K562 (cell line): ENCODE results near the gene GLIS1. TPM values are rescaled to one million over a fixed set of nuclear protein-coding genes. Genes with fewer than 3 reads are reported as not detected.

ENCODE experiments used
- ATAC-seq: fragments of 200-7000 bp; cut with Tn5 transposase; 3 replicates; pipeline ENCODE4 v1.9.1; 2020; ENCODE audit warnings: moderate library complexity
- BruUV-seq: library from RNA; stranded (reverse); fragments of 400-500 nt; replicated peaks from 2 replicates; lab custom pipeline; 2021; lab: Mats Ljungman, UMichigan
- CTCF ChIA-PET: fragments of 300-600 bp; formaldehyde crosslinking; extraction: SDS; loops from one replicate; lab custom pipeline; 2021; ENCODE audit warnings: low intra/inter-chr PET ratio; lab: Yijun Ruan, JAX
- POLR2A ChIA-PET: fragments of 300-600, 350-650 bp; sonication (Branson Sonifier 250); formaldehyde crosslinking; extraction: SDS; loops from one replicate; lab custom pipeline; 2021; ENCODE audit warnings: antibody characterized with exemption, inconsistent platforms; lab: Yijun Ruan, JAX
- DNase-seq, 4 experiments: peaks; one replicate each; pipeline versions ENCODE4 v3.0.0 to v3.0.0-alpha.2; 2011 to 2018; ENCODE audit warnings: low spot score in 3 of 4, mixed read lengths in 3 of 4; ENCODE audit errors: extremely low read depth in 1 of 4
- FAIRE-seq: peaks from 2 replicates; lab custom pipeline; 2011; peaks lifted over from hg19 to GRCh38; lab: Jason Lieb, UNC
- H2AFZ ChIP-seq: 2 replicates; pipeline ENCODE4 v1.6.0; 2011; ENCODE audit warnings: low read depth, low read length, control low read depth, inconsistent platforms
- H3K27ac ChIP-seq: fragments of 200-600 bp; 3 replicates; pipeline ENCODE4 v1.8.0; 2011; ENCODE audit warnings: low read depth, mild to moderate bottlenecking, control low read depth, inconsistent platforms, low read length, moderate library complexity, mixed read lengths; ENCODE audit errors: extremely low read depth
- H3K27me3 ChIP-seq, 2 experiments: fragments of 300-600 bp in 1 of 2; 2 replicates in 1 of 2; 3 replicates in 1 of 2; pipeline versions ENCODE4 v1.6.0 to v1.8.0; 2011; ENCODE audit warnings: inconsistent platforms in 2 of 2, low read length in 2 of 2, mild to moderate bottlenecking in 1 of 2, mixed read lengths in 1 of 2, moderate library complexity in 1 of 2; ENCODE audit not compliant: control insufficient read depth in 2 of 2, insufficient read depth in 2 of 2
- H3K36me3 ChIP-seq: fragments of 300-600 bp; 3 replicates; pipeline ENCODE4 v1.8.0; 2011; ENCODE audit warnings: mild to moderate bottlenecking, low read length, inconsistent platforms; ENCODE audit not compliant: control insufficient read depth, insufficient read depth
- H3K4me1 ChIP-seq, 2 experiments: fragments of 200-600 bp in 1 of 2; replicated peaks in 1 of 2; 2 replicates in 1 of 2; 3 replicates in 1 of 2; pipeline versions ENCODE4 v1.5.1 to v1.8.0; 2011; ENCODE audit warnings: inconsistent platforms in 2 of 2, low read length in 2 of 2, mild to moderate bottlenecking in 1 of 2, mixed read lengths in 1 of 2, moderate library complexity in 1 of 2; ENCODE audit not compliant: control insufficient read depth in 2 of 2, insufficient read depth in 2 of 2
- H3K4me2 ChIP-seq: 2 replicates; pipeline ENCODE4 v1.6.1; 2011; ENCODE audit warnings: low read length, control low read depth, inconsistent platforms, mixed read lengths; ENCODE audit not compliant: insufficient read depth
- H3K4me3 ChIP-seq: fragments of 200-600 bp; sonication (generic), shearing (Covaris generic); 2 replicates; pipeline ENCODE4 v1.5.1; 2016; ENCODE audit warnings: control low read depth, inconsistent platforms
- H3K79me2 ChIP-seq: fragments of 200-600 bp; 3 replicates; pipeline ENCODE4 v1.8.0; 2011; ENCODE audit warnings: low read length, inconsistent platforms; ENCODE audit not compliant: control insufficient read depth, insufficient read depth
- H3K9ac ChIP-seq, 2 experiments: 2 replicates each; pipeline versions ENCODE4 v1.6.0 to v1.6.1; 2011; ENCODE audit warnings: low read depth in 2 of 2, low read length in 2 of 2, control low read depth in 1 of 2, inconsistent platforms in 1 of 2, mild to moderate bottlenecking in 1 of 2, mixed read lengths in 1 of 2; ENCODE audit not compliant: insufficient read depth in 1 of 2
- H3K9me1 ChIP-seq: one replicate; pipeline ENCODE4 v1.6.0; 2011; ENCODE audit warnings: inconsistent platforms, mild to moderate bottlenecking, low read length, moderate library complexity; ENCODE audit not compliant: control insufficient read depth, insufficient read depth
- H3K9me3 ChIP-seq: replicated peaks from 2 replicates; pipeline ENCODE4 v1.5.1; 2011; ENCODE audit warnings: low read depth, low read length, inconsistent platforms; ENCODE audit not compliant: control insufficient read depth, insufficient read depth
- H4K20me1 ChIP-seq: replicated peaks from 2 replicates; pipeline ENCODE4 v1.6.1; 2011; ENCODE audit warnings: low read length, inconsistent platforms, mixed read lengths; ENCODE audit not compliant: control insufficient read depth, insufficient read depth
- CBFB ChIP-seq: sonication (generic); formaldehyde crosslinking; IDR thresholded peaks from 2 replicates; pipeline ENCODE4 v1.4.0; 2020; ENCODE audit warnings: mild to moderate bottlenecking, missing genetic modification reagents
- CHD2 ChIP-seq: IDR thresholded peaks from 2 replicates; pipeline ENCODE4 v1.6.1; 2011; ENCODE audit warnings: low read depth, low read length
- IFI16 ChIP-seq: fragments of 250-450 bp; sonication (Bioruptor Pico); IDR thresholded peaks from 2 replicates; pipeline ENCODE4 v2.1.2; 2022; ENCODE audit warnings: mild to moderate bottlenecking, inconsistent platforms
- KDM1A ChIP-seq, 2 experiments: fragments of 450-650 bp; IDR thresholded peaks; 2 replicates each; pipeline ENCODE4 v1.6.1; 2016; ENCODE audit warnings: mild to moderate bottlenecking in 2 of 2
- MBD2 ChIP-seq: sonication (generic); IDR thresholded peaks from 2 replicates; pipeline ENCODE4 v1.6.1; 2016; ENCODE audit warnings: low read depth, borderline replicate concordance
- NCOR1 ChIP-seq: fragments of 450-650 bp; IDR thresholded peaks from 2 replicates; pipeline ENCODE4 v1.6.1; 2016; ENCODE audit warnings: mild to moderate bottlenecking, moderate library complexity
- RBBP5 ChIP-seq: fragments of 200-600 bp; sonication (generic); IDR thresholded peaks from 2 replicates; pipeline ENCODE4 v1.6.1; 2012; ENCODE audit warnings: borderline replicate concordance, mild to moderate bottlenecking, low read length, control low read depth, inconsistent platforms; ENCODE audit not compliant: insufficient read depth, poor library complexity, severe bottlenecking
- SIX5 ChIP-seq, 2 experiments: IDR thresholded peaks; 2 replicates each; pipeline ENCODE4 v1.6.1; 2011; ENCODE audit warnings: low read length in 2 of 2, borderline replicate concordance in 1 of 2, low read depth in 1 of 2, mild to moderate bottlenecking in 1 of 2, moderate library complexity in 1 of 2; ENCODE audit not compliant: insufficient read depth in 1 of 2
- TAF9B ChIP-seq: fragments of 450-650 bp; IDR thresholded peaks from 2 replicates; pipeline ENCODE4 v1.6.1; 2018; ENCODE audit warnings: mild to moderate bottlenecking; ENCODE audit not compliant: partially characterized antibody
- TCF3 ChIP-seq: sonication (generic); formaldehyde crosslinking; IDR thresholded peaks from 2 replicates; pipeline ENCODE4 v1.4.0; 2020; ENCODE audit warnings: mild to moderate bottlenecking, missing genetic modification reagents
- TCF7L2 ChIP-seq: fragments of 150-350 bp; IDR thresholded peaks from 2 replicates; pipeline ENCODE4 v1.6.1; 2016; ENCODE audit warnings: low read depth, mild to moderate bottlenecking, low read length, moderate library complexity
- ZNF133 ChIP-seq: fragments of 250-450 bp; sonication (Bioruptor Pico); IDR thresholded peaks from 2 replicates; pipeline ENCODE4 v1.4.0; 2020; ENCODE audit warnings: mild to moderate bottlenecking
- whole genome bisulfite sequencing: fragments of 100-300 bp; shearing (Covaris generic); methylation state at CpG from one replicate; pipeline ENCODE4 v1.1.6; 2016; ENCODE audit warnings: low coverage, mixed read lengths; ENCODE audit not compliant: insufficient coverage; ENCODE audit errors: missing lambda C conversion rate; 5-methylcytosine and 5-hydroxymethylcytosine counted together
- in situ Hi-C: fragments of 300-500 bp; cut with MboI; formaldehyde crosslinking; loops from 4 replicates; pipeline ENCODE4 v1.15.0; 2018; ENCODE audit warnings: inconsistent platforms, mixed read lengths
- intact Hi-C: fragments of 100-400 bp; cut with micrococcal nuclease; formaldehyde crosslinking; loops from 2 replicates; pipeline ENCODE4 v1.14.2; 2022
- polyA plus RNA-seq, 8 experiments: library from polyadenylated mRNA; depleted of rRNA in 4 of 8; stranded (reverse) in 5 of 8; unstranded in 3 of 8; fragments of >200 nt; fragmentation: Nextera tagmentation in 2 of 8; fragmentation: Illumina TruSeq in 1 of 8; extraction: Ambion mirVana in 2 of 8; extraction: Trizol in 1 of 8; gene quantifications; 2 replicates each; pipeline versions ENCODE4 v1.2.1 to v1.2.3, GENCODE V29; 2011 to 2014; ENCODE audit warnings: inconsistent platforms in 1 of 8, missing spikeins in 1 of 8
- total RNA-seq, 7 experiments: library from RNA; depleted of rRNA in 6 of 7; stranded (reverse); fragments of >200 nt in 6 of 7; fragmentation: Illumina TruSeq in 2 of 7; extraction: Trizol in 2 of 7; gene quantifications; 2 replicates each; pipeline versions ENCODE4 v1.2.1 to v1.2.3, GENCODE V29; 2011 to 2021; ENCODE audit warnings: low replicate concordance in 1 of 7
- TF ChIP-seq, protein P1 (sequence below): sonication (generic); formaldehyde crosslinking; IDR thresholded peaks from 2 replicates; pipeline ENCODE4 v1.8.0; 2022; ENCODE audit warnings: mild to moderate bottlenecking, missing genetic modification reagents
- TF ChIP-seq, protein P2 (sequence below): sonication (generic); formaldehyde crosslinking; IDR thresholded peaks from 2 replicates; pipeline ENCODE4 v1.8.1; 2023; ENCODE audit warnings: mild to moderate bottlenecking, missing genetic modification reagents
- TF ChIP-seq, protein P3 (sequence below): fragments of 250-450 bp; sonication (Bioruptor Pico); IDR thresholded peaks from 2 replicates; pipeline ENCODE4 v1.4.0; 2020; ENCODE audit warnings: mild to moderate bottlenecking
- TF ChIP-seq, protein P4 (sequence below): fragments of 450-650 bp; IDR thresholded peaks from 2 replicates; pipeline ENCODE4 v1.6.1; 2017; ENCODE audit warnings: antibody characterized with exemption

GLIS1 gene
- total and polyA plus RNA-seq, 9 of the 15 experiments (the other 6 are each of a cell fraction or from before 2014, with no cell fraction given), result not detected

DNA sequence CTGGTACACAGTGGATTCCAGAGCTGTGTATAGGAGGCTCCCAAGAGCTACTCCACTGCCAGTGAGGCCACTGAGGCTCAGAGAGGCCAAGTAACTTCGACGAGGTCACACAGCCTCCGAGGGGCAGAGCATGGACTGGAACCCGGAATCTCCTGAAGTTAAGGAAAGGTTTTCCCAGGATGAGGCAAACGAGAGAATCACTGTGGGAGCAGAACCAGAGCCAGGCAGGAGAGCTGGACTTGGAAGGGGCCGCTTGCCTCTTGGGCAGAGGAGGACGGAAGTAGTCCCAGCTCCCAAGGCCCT lies 52.0 kb downstream of the GLIS1 start:
- POLR2A ChIA-PET, result interaction anchor here (1.3 kb wide), 2 partner anchors 9 to 13 kb away, joined by 3 to 4 read pairs; no protein-coding TSS in a partner anchor
- intact Hi-C loops, result no loop called here
- BruUV-seq, result no TSS peak
- TF ChIP-seq ZNF133 (CRISPR knock-in tag), result no peak
- no peak for TF ChIP-seq MBD2
- TF ChIP-seq CBFB (CRISPR knock-in tag), result no peak
- no peak for TF ChIP-seq TAF9B
- no peak for TF ChIP-seq SIX5 (IDR thresholded peaks at IDR 0.05; ENCODE audit: borderline replicate concordance in 1 of 2, insufficient read depth in 1 of 2, low read depth in 1 of 2, low read length in 2 of 2)
- no peak for TF ChIP-seq NCOR1
- TF ChIP-seq TCF7L2, result no peak
- no peak for TF ChIP-seq TCF3 (CRISPR knock-in tag)
- peak in 1 of 2 experiments; percentile 28; a peak in 1 of 4 replicates for TF ChIP-seq KDM1A (IDR thresholded peaks at IDR 0.05)
- no peak for TF ChIP-seq CHD2
- no peak for TF ChIP-seq IFI16 (CRISPR knock-in tag)
- TF ChIP-seq RBBP5, result no peak
- TF ChIP-seq, protein P1, sequence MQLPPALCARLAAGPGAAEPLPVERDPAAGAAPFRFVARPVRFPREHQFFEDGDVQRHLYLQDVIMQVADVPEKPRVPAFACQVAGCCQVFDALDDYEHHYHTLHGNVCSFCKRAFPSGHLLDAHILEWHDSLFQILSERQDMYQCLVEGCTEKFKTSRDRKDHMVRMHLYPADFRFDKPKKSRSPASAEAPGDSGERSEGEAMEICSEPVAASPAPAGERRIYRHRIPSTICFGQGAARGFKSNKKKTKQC (CRISPR knock-in tag), result no peak
- TF ChIP-seq, protein P2, sequence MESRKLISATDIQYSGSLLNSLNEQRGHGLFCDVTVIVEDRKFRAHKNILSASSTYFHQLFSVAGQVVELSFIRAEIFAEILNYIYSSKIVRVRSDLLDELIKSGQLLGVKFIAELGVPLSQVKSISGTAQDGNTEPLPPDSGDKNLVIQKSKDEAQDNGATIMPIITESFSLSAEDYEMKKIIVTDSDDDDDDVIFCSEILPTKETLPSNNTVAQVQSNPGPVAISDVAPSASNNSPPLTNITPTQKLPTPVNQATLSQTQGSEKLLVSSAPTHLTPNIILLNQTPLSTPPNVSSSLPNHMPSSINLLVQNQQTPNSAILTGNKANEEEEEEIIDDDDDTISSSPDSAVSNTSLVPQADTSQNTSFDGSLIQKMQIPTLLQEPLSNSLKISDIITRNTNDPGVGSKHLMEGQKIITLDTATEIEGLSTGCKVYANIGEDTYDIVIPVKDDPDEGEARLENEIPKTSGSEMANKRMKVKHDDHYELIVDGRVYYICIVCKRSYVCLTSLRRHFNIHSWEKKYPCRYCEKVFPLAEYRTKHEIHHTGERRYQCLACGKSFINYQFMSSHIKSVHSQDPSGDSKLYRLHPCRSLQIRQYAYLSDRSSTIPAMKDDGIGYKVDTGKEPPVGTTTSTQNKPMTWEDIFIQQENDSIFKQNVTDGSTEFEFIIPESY, result no peak
- TF ChIP-seq, protein P3, sequence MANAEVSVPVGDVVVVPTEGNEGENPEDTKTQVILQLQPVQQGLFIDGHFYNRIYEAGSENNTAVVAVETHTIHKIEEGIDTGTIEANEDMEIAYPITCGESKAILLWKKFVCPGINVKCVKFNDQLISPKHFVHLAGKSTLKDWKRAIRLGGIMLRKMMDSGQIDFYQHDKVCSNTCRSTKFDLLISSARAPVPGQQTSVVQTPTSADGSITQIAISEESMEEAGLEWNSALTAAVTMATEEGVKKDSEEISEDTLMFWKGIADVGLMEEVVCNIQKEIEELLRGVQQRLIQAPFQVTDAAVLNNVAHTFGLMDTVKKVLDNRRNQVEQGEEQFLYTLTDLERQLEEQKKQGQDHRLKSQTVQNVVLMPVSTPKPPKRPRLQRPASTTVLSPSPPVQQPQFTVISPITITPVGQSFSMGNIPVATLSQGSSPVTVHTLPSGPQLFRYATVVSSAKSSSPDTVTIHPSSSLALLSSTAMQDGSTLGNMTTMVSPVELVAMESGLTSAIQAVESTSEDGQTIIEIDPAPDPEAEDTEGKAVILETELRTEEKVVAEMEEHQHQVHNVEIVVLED (CRISPR knock-in tag), result no peak
- TF ChIP-seq, protein P4, sequence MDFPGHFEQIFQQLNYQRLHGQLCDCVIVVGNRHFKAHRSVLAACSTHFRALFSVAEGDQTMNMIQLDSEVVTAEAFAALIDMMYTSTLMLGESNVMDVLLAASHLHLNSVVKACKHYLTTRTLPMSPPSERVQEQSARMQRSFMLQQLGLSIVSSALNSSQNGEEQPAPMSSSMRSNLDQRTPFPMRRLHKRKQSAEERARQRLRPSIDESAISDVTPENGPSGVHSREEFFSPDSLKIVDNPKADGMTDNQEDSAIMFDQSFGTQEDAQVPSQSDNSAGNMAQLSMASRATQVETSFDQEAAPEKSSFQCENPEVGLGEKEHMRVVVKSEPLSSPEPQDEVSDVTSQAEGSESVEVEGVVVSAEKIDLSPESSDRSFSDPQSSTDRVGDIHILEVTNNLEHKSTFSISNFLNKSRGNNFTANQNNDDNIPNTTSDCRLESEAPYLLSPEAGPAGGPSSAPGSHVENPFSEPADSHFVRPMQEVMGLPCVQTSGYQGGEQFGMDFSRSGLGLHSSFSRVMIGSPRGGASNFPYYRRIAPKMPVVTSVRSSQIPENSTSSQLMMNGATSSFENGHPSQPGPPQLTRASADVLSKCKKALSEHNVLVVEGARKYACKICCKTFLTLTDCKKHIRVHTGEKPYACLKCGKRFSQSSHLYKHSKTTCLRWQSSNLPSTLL, result no peak

More for the DNA sequence above, 52.0 kb downstream of the GLIS1 start:
- ATAC-seq (no peak), FAIRE-seq (no peak), DNase-seq (no peak)
- Histone ChIP-seq H3K4me2 (no peak overlapping the region), H2AFZ (no peak overlapping the region), H3K9me1 (no peaks in the 10 kb centered on the region), H4K20me1 (peaks cover 30% of the 10 kb centered on the region), H3K27ac (no peak overlapping the region), H3K36me3 (no peaks in the 10 kb centered on the region), H3K9me3 (no peaks in the 10 kb centered on the region), H3K9ac (no peak overlapping the region), H3K4me1 (peaks cover 2 to 16% of the 10 kb centered on the region in 2 experiments; a peak in 2 of 5 replicates), H3K27me3 (peaks cover 55 to 98% of the 10 kb centered on the region in 2 experiments), H3K4me3 (no peak overlapping the region), H3K79me2 (no peaks in the 10 kb centered on the region)
- WGBS, result 1% methylated on average over 7 of the region's 7 CpGs
- CTCF ChIA-PET, result no interaction called here
- in situ Hi-C loops, result no loop called here
